Upper lobe of left lung (tissue), 4 donors: Measurements from ENCODE around the gene ASTN2.

Source experiments
- EP300 ChIP-seq, 4 donors: sonication (generic); formaldehyde crosslinking; IDR thresholded peaks; one replicate each; pipeline ENCODE4 v1.5.1; 2017; ENCODE audit warnings: antibody characterized with exemption in 4 of 4, control low read depth in 2 of 4
- POLR2A ChIP-seq, 4 donors: fragments of 450-650 bp; IDR thresholded peaks; one replicate each; pipeline ENCODE4 v1.5.1; 2016 to 2017; ENCODE audit warnings: antibody characterized with exemption in 4 of 4, mild to moderate bottlenecking in 2 of 4
- POLR2AphosphoS5 ChIP-seq, 2 donors: sonication (generic); formaldehyde crosslinking; IDR thresholded peaks; one replicate each; pipeline ENCODE4 v1.5.1; 2017; ENCODE audit warnings: antibody characterized with exemption in 2 of 2
- TF ChIP-seq, protein P1 (sequence below), 6 experiments: fragments of 450-650 bp in 4 of 6; fragments of 200-600 bp in 2 of 6; sonication (generic) in 2 of 6; IDR thresholded peaks; one replicate each; pipeline ENCODE4 v1.5.1; 2016 to 2019; ENCODE audit warnings: antibody characterized with exemption in 6 of 6

DNA sequence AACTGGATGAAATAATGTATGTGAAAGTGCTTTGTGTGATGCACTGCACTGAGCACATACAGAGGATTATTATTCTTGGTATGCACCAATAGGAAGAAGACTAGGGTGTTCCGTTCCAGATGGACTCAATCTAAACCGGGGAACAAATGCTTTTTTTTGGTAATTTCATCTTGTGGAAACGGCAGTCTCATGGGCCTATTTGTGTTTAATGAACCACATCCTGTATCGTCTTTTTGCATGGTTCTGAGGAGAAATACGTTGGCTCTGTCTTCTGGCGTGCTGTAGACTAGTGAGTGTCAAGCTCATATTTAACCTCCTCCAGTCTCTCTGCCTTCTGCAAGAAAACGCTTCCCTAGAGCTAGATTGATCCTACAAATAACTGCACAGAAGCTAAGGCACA lies 697.7 kb downstream of the ASTN2 start:
- TF ChIP-seq, protein P1, sequence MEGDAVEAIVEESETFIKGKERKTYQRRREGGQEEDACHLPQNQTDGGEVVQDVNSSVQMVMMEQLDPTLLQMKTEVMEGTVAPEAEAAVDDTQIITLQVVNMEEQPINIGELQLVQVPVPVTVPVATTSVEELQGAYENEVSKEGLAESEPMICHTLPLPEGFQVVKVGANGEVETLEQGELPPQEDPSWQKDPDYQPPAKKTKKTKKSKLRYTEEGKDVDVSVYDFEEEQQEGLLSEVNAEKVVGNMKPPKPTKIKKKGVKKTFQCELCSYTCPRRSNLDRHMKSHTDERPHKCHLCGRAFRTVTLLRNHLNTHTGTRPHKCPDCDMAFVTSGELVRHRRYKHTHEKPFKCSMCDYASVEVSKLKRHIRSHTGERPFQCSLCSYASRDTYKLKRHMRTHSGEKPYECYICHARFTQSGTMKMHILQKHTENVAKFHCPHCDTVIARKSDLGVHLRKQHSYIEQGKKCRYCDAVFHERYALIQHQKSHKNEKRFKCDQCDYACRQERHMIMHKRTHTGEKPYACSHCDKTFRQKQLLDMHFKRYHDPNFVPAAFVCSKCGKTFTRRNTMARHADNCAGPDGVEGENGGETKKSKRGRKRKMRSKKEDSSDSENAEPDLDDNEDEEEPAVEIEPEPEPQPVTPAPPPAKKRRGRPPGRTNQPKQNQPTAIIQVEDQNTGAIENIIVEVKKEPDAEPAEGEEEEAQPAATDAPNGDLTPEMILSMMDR (IDR thresholded peaks at IDR 0.05) = no peak
- TF ChIP-seq POLR2A (IDR thresholded peaks at IDR 0.05) (no peak), EP300 (IDR thresholded peaks at IDR 0.05) (no peak), POLR2AphosphoS5 (IDR thresholded peaks at IDR 0.05) (no peak)
